H1 (cell line): Measurements from ENCODE around the gene LRRC39. TPM values are rescaled to one million over a fixed set of nuclear protein-coding genes. Genes with fewer than 3 reads are reported as not detected.

Experiments used
- CTCF ChIA-PET: fragments of 300-600 bp; sonication (Branson Sonifier 250); formaldehyde crosslinking; loops from one replicate; lab custom pipeline; 2021; ENCODE audit not compliant: partially characterized antibody; lab: Charles Lee
- POLR2A ChIA-PET: fragments of 300-600 bp; sonication (Branson Sonifier 250); formaldehyde crosslinking; loops from one replicate; lab custom pipeline; 2021; ENCODE audit warnings: inconsistent platforms; ENCODE audit not compliant: partially characterized antibody; lab: Charles Lee
- DNase-seq, 2 experiments: peaks; one replicate each; pipeline versions ENCODE4 v3.0.0 to v3.0.0-alpha.2; 2010 to 2022; ENCODE audit warnings: low spot score in 2 of 2, low read depth in 1 of 2, mixed read lengths in 1 of 2
- FAIRE-seq: peaks from 2 replicates; lab custom pipeline; 2011; peaks lifted over from hg19 to GRCh38; lab: Jason Lieb, UNC
- H2AFZ ChIP-seq: 2 replicates; pipeline ENCODE4 v1.8.1; 2012; ENCODE audit warnings: low read length, inconsistent platforms
- H2AK5ac ChIP-seq: 2 replicates; pipeline ENCODE4 v1.6.1; 2013; ENCODE audit warnings: low read depth, low read length
- H2BK120ac ChIP-seq: replicated peaks from 2 replicates; pipeline ENCODE3; 2013; ENCODE audit warnings: low read depth, low read length, inconsistent platforms
- H2BK12ac ChIP-seq: 2 replicates; pipeline ENCODE4 v1.6.1; 2013; ENCODE audit warnings: low read depth, low read length
- H2BK15ac ChIP-seq: 2 replicates; pipeline ENCODE4 v1.6.1; 2013; ENCODE audit warnings: low read length
- H2BK20ac ChIP-seq: 2 replicates; pipeline ENCODE4 v1.6.1; 2013; ENCODE audit warnings: low read length
- H2BK5ac ChIP-seq: 2 replicates; pipeline ENCODE4 v1.6.1; 2013; ENCODE audit warnings: low read depth, low read length
- H3K14ac ChIP-seq: 2 replicates; pipeline ENCODE4 v1.6.1; 2013; ENCODE audit warnings: inconsistent platforms; ENCODE audit not compliant: insufficient read length
- H3K18ac ChIP-seq: 2 replicates; pipeline ENCODE4 v1.6.1; 2013; ENCODE audit warnings: low read length; ENCODE audit errors: extremely low read depth
- H3K23ac ChIP-seq: 2 replicates; pipeline ENCODE4 v1.6.1; 2013; ENCODE audit warnings: inconsistent platforms; ENCODE audit not compliant: insufficient read length
- H3K23me2 ChIP-seq: 2 replicates; pipeline ENCODE4 v1.6.1; 2013; ENCODE audit warnings: low read depth, low read length
- H3K27ac ChIP-seq: 2 replicates; pipeline ENCODE4 v1.6.1; 2011; ENCODE audit warnings: low read depth, low read length, inconsistent platforms
- H3K27me3 ChIP-seq, 4 experiments: replicated peaks in 1 of 4; 1 replicate in 1 of 4; 2 replicates in 3 of 4; pipeline versions ENCODE4 v1.6.1 to v1.8.1; 2011 to 2013; ENCODE audit warnings: low read length in 3 of 4, mild to moderate bottlenecking in 3 of 4, inconsistent platforms in 2 of 4, mixed read lengths in 2 of 4, moderate library complexity in 1 of 4; ENCODE audit not compliant: control insufficient read depth in 3 of 4, insufficient read depth in 3 of 4; ENCODE audit errors: extremely low read depth in 1 of 4
- H3K36me3 ChIP-seq, 4 experiments: 2 replicates each; pipeline versions ENCODE4 v1.6.1 to v1.8.1; 2011 to 2013; ENCODE audit warnings: mild to moderate bottlenecking in 4 of 4, low read length in 3 of 4, moderate library complexity in 2 of 4, control low read depth in 1 of 4, inconsistent platforms in 1 of 4; ENCODE audit not compliant: insufficient read depth in 4 of 4, control insufficient read depth in 2 of 4
- H3K4ac ChIP-seq: replicated peaks from 2 replicates; pipeline ENCODE3; 2013; ENCODE audit warnings: low read length, low read depth, mixed read lengths, inconsistent platforms; ENCODE audit not compliant: insufficient read length
- H3K4me1 ChIP-seq, 4 experiments: replicated peaks in 1 of 4; 1 replicate in 1 of 4; 2 replicates in 3 of 4; pipeline versions ENCODE4 v1.6.1 to v1.8.1; 2011 to 2013; ENCODE audit warnings: low read length in 3 of 4, inconsistent platforms in 2 of 4, mixed read lengths in 1 of 4; ENCODE audit not compliant: insufficient read depth in 4 of 4, control insufficient read depth in 3 of 4
- H3K4me2 ChIP-seq, 2 experiments: 2 replicates each; pipeline versions ENCODE4 v1.6.1 to v1.8.1; 2011 to 2013; ENCODE audit warnings: low read depth in 2 of 2, low read length in 2 of 2, control low read depth in 1 of 2, inconsistent platforms in 1 of 2, mild to moderate bottlenecking in 1 of 2; ENCODE audit not compliant: insufficient read depth in 1 of 2
- H3K4me3 ChIP-seq, 4 experiments: fragments of 200-600, 300-600 bp in 1 of 4; sonication (generic), shearing (Covaris generic), sonication (Bioruptor Twin) in 1 of 4; 2 replicates each; pipeline versions ENCODE4 v1.5.1 to v1.8.1; 2011 to 2016; ENCODE audit warnings: low read length in 4 of 4, low read depth in 3 of 4, control low read depth in 2 of 4, inconsistent platforms in 2 of 4, mild to moderate bottlenecking in 2 of 4, mixed read lengths in 1 of 4, moderate library complexity in 1 of 4; ENCODE audit not compliant: insufficient read depth in 2 of 4; ENCODE audit errors: extremely low read depth in 1 of 4
- H3K56ac ChIP-seq: replicated peaks from 2 replicates; pipeline ENCODE3; 2013; ENCODE audit warnings: low read depth, mild to moderate bottlenecking, mixed read lengths, low read length, inconsistent platforms; ENCODE audit not compliant: insufficient read length
- H3K79me1 ChIP-seq: 2 replicates; pipeline ENCODE4 v1.6.1; 2013; ENCODE audit warnings: low read depth, low read length, control low read depth
- H3K79me2 ChIP-seq, 2 experiments: 2 replicates each; pipeline versions ENCODE4 v1.6.1 to v1.8.1; 2012 to 2013; ENCODE audit warnings: low read length in 2 of 2, mild to moderate bottlenecking in 2 of 2, inconsistent platforms in 1 of 2; ENCODE audit not compliant: insufficient read depth in 2 of 2, control insufficient read depth in 1 of 2
- H3K9ac ChIP-seq, 4 experiments: replicated peaks in 1 of 4; 1 replicate in 1 of 4; 2 replicates in 3 of 4; pipeline versions ENCODE4 v1.6.1 to v1.8.1; 2011 to 2013; ENCODE audit warnings: low read depth in 3 of 4, low read length in 3 of 4, control low read depth in 2 of 4, mild to moderate bottlenecking in 2 of 4, moderate library complexity in 2 of 4, inconsistent platforms in 1 of 4; ENCODE audit errors: extremely low read depth in 1 of 4
- H3K9me3 ChIP-seq, 2 experiments: 2 replicates each; pipeline versions ENCODE4 v1.6.1 to v1.8.1; 2012 to 2013; ENCODE audit warnings: mild to moderate bottlenecking in 2 of 2, moderate library complexity in 2 of 2, control low read depth in 1 of 2, inconsistent platforms in 1 of 2, low read depth in 1 of 2, low read length in 1 of 2, mixed read lengths in 1 of 2; ENCODE audit not compliant: insufficient read depth in 2 of 2
- H4K20me1 ChIP-seq, 2 experiments: replicated peaks in 1 of 2; 2 replicates each; pipeline versions ENCODE3 to v1.8.1; 2011 to 2013; ENCODE audit warnings: inconsistent platforms in 2 of 2, low read length in 2 of 2, mild to moderate bottlenecking in 1 of 2; ENCODE audit not compliant: insufficient read depth in 2 of 2, control insufficient read depth in 1 of 2
- H4K5ac ChIP-seq: 2 replicates; pipeline ENCODE4 v1.6.1; 2013; ENCODE audit warnings: low read length, low read depth, mixed read lengths, inconsistent platforms; ENCODE audit not compliant: insufficient read length
- H4K8ac ChIP-seq: 2 replicates; pipeline ENCODE4 v1.8.0; 2013; ENCODE audit warnings: mild to moderate bottlenecking, moderate library complexity, low read length, inconsistent platforms; ENCODE audit not compliant: insufficient read depth; ENCODE audit errors: extremely low read depth
- H4K91ac ChIP-seq: replicated peaks from 2 replicates; pipeline ENCODE3; 2013; ENCODE audit warnings: low read length, mixed read lengths, inconsistent platforms; ENCODE audit not compliant: insufficient read length
- BACH1 ChIP-seq: IDR thresholded peaks from 2 replicates; pipeline ENCODE4 v1.6.1; 2012; ENCODE audit warnings: low read length, improper control_type of control experiment
- FOSL1 ChIP-seq: IDR thresholded peaks from 2 replicates; pipeline ENCODE4 v1.6.1; 2011; ENCODE audit warnings: mild to moderate bottlenecking, low read depth, low read length, moderate library complexity; ENCODE audit not compliant: insufficient read depth
- NRF1 ChIP-seq: IDR thresholded peaks from 2 replicates; pipeline ENCODE4 v1.6.1; 2011; ENCODE audit warnings: mild to moderate bottlenecking, low read depth, low read length, improper control_type of control experiment
- POLR2A ChIP-seq, 2 experiments: IDR thresholded peaks; 1 replicate in 1 of 2; 2 replicates in 1 of 2; pipeline ENCODE4 v1.6.1; 2011; ENCODE audit warnings: low read depth in 2 of 2, low read length in 2 of 2, mild to moderate bottlenecking in 2 of 2; ENCODE audit errors: control extremely low read depth in 1 of 2
- SIX5 ChIP-seq: IDR thresholded peaks from 2 replicates; pipeline ENCODE4 v1.6.1; 2011; ENCODE audit warnings: mild to moderate bottlenecking, low read depth, low read length
- SRF ChIP-seq: IDR thresholded peaks from 2 replicates; pipeline ENCODE4 v1.6.1; 2011; ENCODE audit warnings: mild to moderate bottlenecking, low read depth, low read length, moderate library complexity
- TEAD4 ChIP-seq: IDR thresholded peaks from 2 replicates; pipeline ENCODE4 v1.6.1; 2012; ENCODE audit warnings: low read depth, low read length, inconsistent platforms, mixed read lengths
- WGBS, 2 experiments: shearing (Covaris generic) in 1 of 2; methylation state at CpG; one replicate each; pipeline versions ENCODE4 v1.1.6 to v1.1.7; 2013 to 2015; ENCODE audit warnings: low lambda C conversion rate in 2 of 2, mixed read lengths in 2 of 2, inconsistent platforms in 1 of 2, low coverage in 1 of 2, missing lambda C conversion rate in 1 of 2; ENCODE audit not compliant: insufficient replicate concordance in 2 of 2, insufficient coverage in 1 of 2, insufficient read length in 1 of 2; ENCODE audit errors: extremely low coverage in 1 of 2, missing lambda C conversion rate in 1 of 2; 5-methylcytosine and 5-hydroxymethylcytosine counted together
- polyA plus RNA-seq, 7 experiments: library from polyadenylated mRNA; depleted of rRNA in 3 of 7; stranded (reverse) in 5 of 7; unstranded in 2 of 7; fragments of >200 nt in 5 of 7; fragments of 200-250 nt in 2 of 7; gene quantifications; 1 replicate in 5 of 7; 2 replicates in 1 of 7; 4 replicates in 1 of 7; pipeline versions ENCODE4 v1.2.1 to v1.2.3, GENCODE V29; 2011 to 2013; ENCODE audit warnings: missing spikeins in 2 of 7, mixed read lengths in 2 of 7
- total RNA-seq: library from RNA; stranded (reverse); fragmentation: NEBNext Ultra II Directional; extraction: Animal tissue kit (Norgen Biotek cat#: 25700); gene quantifications from 2 replicates; pipeline ENCODE4 v1.2.1, GENCODE V29; 2021

The LRRC39 gene
- total and polyA plus RNA-seq, 2 of the 8 experiments (the other 6 are each of a cell fraction or from before 2014, with no cell fraction given), result 0.33 to 0.39 TPM

DNA sequence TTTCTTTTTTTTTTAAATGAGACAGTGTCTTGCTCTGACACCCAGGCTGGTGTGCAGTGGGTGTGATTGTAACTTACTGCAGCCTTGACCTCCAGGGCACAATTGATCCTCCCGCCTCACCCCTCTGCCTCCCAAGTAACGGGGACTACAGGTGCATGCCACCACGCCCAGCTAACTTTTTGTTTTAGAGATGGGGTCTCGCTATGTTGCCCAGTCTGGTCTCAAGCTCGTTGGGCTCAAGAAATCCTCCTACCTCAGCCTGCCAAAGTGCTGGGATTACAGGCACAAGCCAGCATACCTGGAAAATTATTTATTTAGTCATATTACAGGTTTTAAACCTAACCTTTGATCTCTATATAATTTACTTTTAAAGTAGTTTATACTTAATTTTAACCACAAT lies 13.4 kb downstream of the LRRC39 start:
- no peak overlapping the region for H3K27ac ChIP-seq

More for the DNA sequence above, 13.4 kb downstream of the LRRC39 start:
- Histone ChIP-seq H3K4me2 (no peak overlapping the region), H2BK120ac (no peak overlapping the region), H3K23me2 (no peaks in the 10 kb centered on the region), H3K56ac (no peak overlapping the region), H3K18ac (no peak overlapping the region), H2BK15ac (no peak overlapping the region), H4K8ac (no peak overlapping the region), H3K79me1 (no peaks in the 10 kb centered on the region), H2AK5ac (no peak overlapping the region), H3K9me3 (no peaks in the 10 kb centered on the region), H3K9ac (no peak overlapping the region), H4K91ac (no peak overlapping the region), H3K4me1 (no peaks in the 10 kb centered on the region), H3K79me2 (no peaks in the 10 kb centered on the region), H3K36me3 (no peaks in the 10 kb centered on the region), H3K4me3 (no peak overlapping the region)
- CTCF ChIA-PET, result no interaction called here
- DNase-seq, result no peak
- TF ChIP-seq NRF1 (no peak), POLR2A (IDR thresholded peaks at IDR 0.05; ENCODE audit: control extremely low read depth in 1 of 2, low read depth in 2 of 2, low read length in 2 of 2) (no peak), SIX5 (no peak), FOSL1 (no peak), TEAD4 (no peak), BACH1 (no peak), SRF (no peak)
- TF ChIP-seq, all 59 proteins: peak for 0
- Histone ChIP-seq H3K14ac (no peak overlapping the region), H2BK5ac (no peak overlapping the region), H2BK20ac (no peak overlapping the region), H4K5ac (no peak overlapping the region), H2AFZ (no peak overlapping the region), H3K4ac (no peak overlapping the region), H3K27me3 (no peaks in the 10 kb centered on the region), H3K23ac (no peak overlapping the region), H4K20me1 (no peaks in the 10 kb centered on the region), H2BK12ac (no peak overlapping the region)
- WGBS, 2 experiments, result 97% methylated on average over 5 of the region's 5 CpGs; no CpG with 5 or more reads in 1 of the 2 experiments
- POLR2A ChIA-PET, result no interaction called here
- no peak for FAIRE-seq
